CD4-positive, alpha-beta T cell treated with Interleukin-15 for 1 hour (primary cell): ENCODE measurements around the gene ADTRP.
"Not testable (repeated sequence)": the region's sequence is repeated elsewhere in the genome, so short reads cannot be mapped to it uniquely, and the experiment has no call there.

Source experiments
- DNase-seq: peaks from one replicate; pipeline ENCODE4 v3.0.0-alpha.2; 2020

ADTRP gene

GRCh38 chr6:11689847-11690246 is 88.8 kb downstream of the ADTRP start:
- no peak for DNase-seq

- not testable (repeated sequence) for DNase-seq
Observed at GRCh38 chr6:11689400-11689799, 89.2 kb downstream of the ADTRP start.

GRCh38 chr6:11688425-11688709 is 90.2 kb downstream of the ADTRP start:
- DNase-seq, result no peak

GRCh38 chr6:11685481-11686093 is 93.0 kb downstream of the ADTRP start:
- DNase-seq, result no peak

- no peak for DNase-seq
Observed at GRCh38 chr6:11684901-11685480, 93.6 kb downstream of the ADTRP start.

- DNase-seq, result no peak
Observed at GRCh38 chr6:11683871-11684270, 94.7 kb downstream of the ADTRP start.

GRCh38 chr6:11682561-11682975 is 96.0 kb downstream of the ADTRP start:
- no peak for DNase-seq

- DNase-seq, result no peak
Observed at GRCh38 chr6:11681770-11682169, 96.8 kb downstream of the ADTRP start.

GRCh38 chr6:11681357-11681756 is 97.2 kb downstream of the ADTRP start:
- DNase-seq, result no peak

GRCh38 chr6:11680479-11680878 is 98.1 kb downstream of the ADTRP start:
- not testable (repeated sequence) for DNase-seq

GRCh38 chr6:11679099-11679498 is 99.5 kb downstream of the ADTRP start:
- no peak for DNase-seq

- DNase-seq, result no peak
Observed at GRCh38 chr6:11675601-11676000, 103.0 kb downstream of the ADTRP start.

- DNase-seq, result no peak
Observed at GRCh38 chr6:11672669-11673068, 105.9 kb downstream of the ADTRP start.

GRCh38 chr6:11672256-11672655 is 106.3 kb downstream of the ADTRP start:
- no peak for DNase-seq

- no peak for DNase-seq
Observed at GRCh38 chr6:11669696-11670095, 108.9 kb downstream of the ADTRP start.

- no peak for DNase-seq
Observed at GRCh38 chr6:11668455-11668854, 110.1 kb downstream of the ADTRP start.

GRCh38 chr6:11667876-11668275 is 110.7 kb downstream of the ADTRP start:
- DNase-seq, result no peak

GRCh38 chr6:11665604-11666326 is 112.8 kb downstream of the ADTRP start:
- no peak for DNase-seq
